GM23338 (cell line): ENCODE results near the gene ZNF385B. TPM values are rescaled to one million over a fixed set of nuclear protein-coding genes. Genes with fewer than 3 reads are reported as not detected.

Source experiments
- ATAC-seq: fragments of 200-7000 bp; cut with Tn5 transposase; 3 replicates; pipeline ENCODE4 v1.9.1; 2020
- DNase-seq: peaks from one replicate; pipeline ENCODE4 v3.0.0-alpha.2; 2015; ENCODE audit warnings: low spot score
- H2AFZ ChIP-seq: fragments of 200-600 bp; sonication (generic); 2 replicates; pipeline ENCODE4 v1.8.0; 2016; ENCODE audit warnings: antibody characterized with exemption, mild to moderate bottlenecking, moderate library complexity
- H3F3A ChIP-seq: fragments of 200-600 bp; sonication (generic); replicated peaks from 2 replicates; pipeline ENCODE4 v1.8.0; 2017; ENCODE audit warnings: antibody characterized with exemption, mixed run types, low read depth
- H3K27ac ChIP-seq: fragments of 200-600 bp; sonication (generic); 2 replicates; pipeline ENCODE4 v1.6.1; 2016; ENCODE audit warnings: low read depth
- H3K27me3 ChIP-seq: fragments of 200-600 bp; sonication (generic); 2 replicates; pipeline ENCODE4 v1.8.0; 2016; ENCODE audit warnings: mild to moderate bottlenecking, mixed run types, moderate library complexity; ENCODE audit not compliant: insufficient read depth
- H3K36me3 ChIP-seq: fragments of 200-600 bp; sonication (generic); 2 replicates; pipeline ENCODE4 v1.8.0; 2016; ENCODE audit warnings: mild to moderate bottlenecking; ENCODE audit not compliant: insufficient read depth
- H3K4me1 ChIP-seq: fragments of 200-600 bp; sonication (generic); 2 replicates; pipeline ENCODE4 v1.8.0; 2016; ENCODE audit warnings: mild to moderate bottlenecking, moderate library complexity; ENCODE audit not compliant: insufficient read depth
- H3K4me2 ChIP-seq: fragments of 200-600 bp; sonication (generic); 2 replicates; pipeline ENCODE4 v1.7.1; 2017; ENCODE audit warnings: mixed run types
- H3K4me3 ChIP-seq: fragments of 200-600 bp; sonication (generic); 2 replicates; pipeline ENCODE4 v1.6.1; 2016; ENCODE audit warnings: mixed run types
- H3K79me2 ChIP-seq: fragments of 200-600 bp; sonication (generic); replicated peaks from 2 replicates; pipeline ENCODE4 v1.8.0; 2017; ENCODE audit warnings: mild to moderate bottlenecking; ENCODE audit not compliant: insufficient read depth
- H3K9me2 ChIP-seq: fragments of 200-600 bp; sonication (generic); 2 replicates; pipeline ENCODE4 v1.8.0; 2017; ENCODE audit not compliant: insufficient read depth
- H4K20me1 ChIP-seq: fragments of 200-600 bp; sonication (generic); replicated peaks from 2 replicates; pipeline ENCODE4 v1.8.0; 2017; ENCODE audit warnings: mild to moderate bottlenecking; ENCODE audit not compliant: insufficient read depth
- H3K27ac Mint-ChIP-seq: 2 replicates; pipeline ENCODE4 v1.8.0; 2020; ENCODE audit warnings: inconsistent platforms, mild to moderate bottlenecking, moderate library complexity, mixed read lengths
- H3K27me3 Mint-ChIP-seq: 3 replicates; pipeline ENCODE4 v1.8.0; 2022; ENCODE audit warnings: low read depth, mild to moderate bottlenecking, moderate library complexity, mixed read lengths, inconsistent platforms; ENCODE audit not compliant: insufficient read depth, poor library complexity
- H3K36me3 Mint-ChIP-seq: 3 replicates; pipeline ENCODE4 v1.8.0; 2021; ENCODE audit warnings: low read depth, mild to moderate bottlenecking, inconsistent platforms, moderate library complexity, mixed read lengths
- H3K4me1 Mint-ChIP-seq: 3 replicates; pipeline ENCODE4 v1.8.0; 2020; ENCODE audit warnings: mild to moderate bottlenecking, inconsistent platforms, mixed read lengths
- H3K4me3 Mint-ChIP-seq: 3 replicates; pipeline ENCODE4 v1.8.0; 2021; ENCODE audit warnings: moderate library complexity, mild to moderate bottlenecking, inconsistent platforms, mixed read lengths
- H3K9me3 Mint-ChIP-seq: 3 replicates; pipeline ENCODE4 v1.8.0; 2020; ENCODE audit warnings: moderate library complexity, mild to moderate bottlenecking, inconsistent platforms, mixed read lengths
- CREB1 ChIP-seq: fragments of 250-450 bp; sonication (Bioruptor Pico); IDR thresholded peaks from 2 replicates; pipeline ENCODE4 v1.5.0; 2020; ENCODE audit warnings: low read depth, mild to moderate bottlenecking, moderate library complexity
- EZH2 ChIP-seq: fragments of 200-600 bp; sonication (generic); IDR thresholded peaks from one replicate; pipeline ENCODE4 v1.8.0; 2017; ENCODE audit warnings: antibody characterized with exemption, mild to moderate bottlenecking, low read depth; ENCODE audit not compliant: unreplicated experiment
- EZH2phosphoT487 ChIP-seq: fragments of 200-600 bp; sonication (generic); IDR thresholded peaks from one replicate; pipeline ENCODE4 v1.8.1; 2018; ENCODE audit warnings: antibody characterized with exemption; ENCODE audit not compliant: unreplicated experiment
- JUNB ChIP-seq: IDR thresholded peaks from one replicate; pipeline ENCODE4 v1.6.1; 2016; ENCODE audit warnings: antibody characterized with exemption; ENCODE audit not compliant: unreplicated experiment
- NANOG ChIP-seq: IDR thresholded peaks from 2 replicates; pipeline ENCODE4 v1.6.1; 2016; ENCODE audit warnings: antibody characterized with exemption, borderline replicate concordance
- POLR2AphosphoS5 ChIP-seq: IDR thresholded peaks from 2 replicates; pipeline ENCODE4 v1.6.1; 2016; ENCODE audit warnings: antibody characterized with exemption, low read depth
- STAT1 ChIP-seq: IDR thresholded peaks from one replicate; pipeline ENCODE4 v1.6.1; 2016; ENCODE audit warnings: antibody characterized with exemption; ENCODE audit not compliant: unreplicated experiment
- ZNF114 ChIP-seq: fragments of 250-450 bp; sonication (Bioruptor Pico); IDR thresholded peaks from 2 replicates; pipeline ENCODE4 v1.5.0; 2020; ENCODE audit warnings: mild to moderate bottlenecking, moderate library complexity
- ZNF331 ChIP-seq: fragments of 250-450 bp; sonication (Bioruptor Pico); IDR thresholded peaks from 2 replicates; pipeline ENCODE4 v1.5.0; 2020; ENCODE audit warnings: low read depth, mild to moderate bottlenecking, moderate library complexity
- polyA plus RNA-seq: library from polyadenylated mRNA; unstranded; fragments of >200 nt; fragmentation: Nextera tagmentation; extraction: Ambion mirVana; gene quantifications from 2 replicates; pipeline ENCODE4 v1.2.1, GENCODE V29; 2016
- total RNA-seq: library from RNA; depleted of rRNA; stranded (reverse); fragments of >200 nt; shearing (Covaris generic); gene quantifications from 2 replicates; pipeline ENCODE4 v1.2.3, GENCODE V29; 2014
- TF ChIP-seq, protein P1 (sequence below), 2 experiments: fragments of 200-600 bp in 1 of 2; sonication (generic) in 1 of 2; conservative IDR thresholded peaks; 2 replicates each; pipeline versions ENCODE4 v1.5.1 to v1.6.1; 2016 to 2017; ENCODE audit warnings: antibody characterized with exemption in 2 of 2, low read depth in 2 of 2, mild to moderate bottlenecking in 2 of 2, moderate library complexity in 1 of 2
- TF ChIP-seq, protein P2 (sequence below): fragments of 250-450 bp; sonication (Bioruptor Pico); IDR thresholded peaks from 2 replicates; pipeline ENCODE4 v1.5.0; 2020; ENCODE audit warnings: mild to moderate bottlenecking, moderate library complexity
- TF ChIP-seq, protein P3 (sequence below): IDR thresholded peaks from 2 replicates; pipeline ENCODE4 v1.6.1; 2016; ENCODE audit warnings: antibody characterized with exemption

The ZNF385B gene
- total and polyA plus RNA-seq, 2 experiments from 2014 or later: 1.5 to 4.6 TPM

DNA sequence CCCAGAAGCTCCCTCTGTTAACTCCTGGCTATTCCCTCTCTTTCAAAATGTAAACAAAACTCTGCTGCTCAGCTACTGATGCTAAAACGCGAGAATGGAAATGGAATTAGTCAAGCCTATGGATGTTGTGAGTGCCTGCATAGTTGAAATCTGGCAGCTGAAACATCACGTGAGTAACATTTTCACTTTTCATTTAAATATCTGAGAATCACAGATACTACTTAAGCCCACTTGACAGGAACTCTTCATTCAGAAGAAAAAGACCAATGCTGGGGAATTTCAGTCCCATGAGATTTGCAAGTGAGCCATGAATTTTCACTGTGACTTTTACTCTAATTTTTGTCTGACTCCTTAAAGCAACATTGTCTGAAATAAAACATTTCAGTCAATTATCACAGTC, 381.5 kb downstream of the ZNF385B start (continued):
- TF ChIP-seq, protein P1, sequence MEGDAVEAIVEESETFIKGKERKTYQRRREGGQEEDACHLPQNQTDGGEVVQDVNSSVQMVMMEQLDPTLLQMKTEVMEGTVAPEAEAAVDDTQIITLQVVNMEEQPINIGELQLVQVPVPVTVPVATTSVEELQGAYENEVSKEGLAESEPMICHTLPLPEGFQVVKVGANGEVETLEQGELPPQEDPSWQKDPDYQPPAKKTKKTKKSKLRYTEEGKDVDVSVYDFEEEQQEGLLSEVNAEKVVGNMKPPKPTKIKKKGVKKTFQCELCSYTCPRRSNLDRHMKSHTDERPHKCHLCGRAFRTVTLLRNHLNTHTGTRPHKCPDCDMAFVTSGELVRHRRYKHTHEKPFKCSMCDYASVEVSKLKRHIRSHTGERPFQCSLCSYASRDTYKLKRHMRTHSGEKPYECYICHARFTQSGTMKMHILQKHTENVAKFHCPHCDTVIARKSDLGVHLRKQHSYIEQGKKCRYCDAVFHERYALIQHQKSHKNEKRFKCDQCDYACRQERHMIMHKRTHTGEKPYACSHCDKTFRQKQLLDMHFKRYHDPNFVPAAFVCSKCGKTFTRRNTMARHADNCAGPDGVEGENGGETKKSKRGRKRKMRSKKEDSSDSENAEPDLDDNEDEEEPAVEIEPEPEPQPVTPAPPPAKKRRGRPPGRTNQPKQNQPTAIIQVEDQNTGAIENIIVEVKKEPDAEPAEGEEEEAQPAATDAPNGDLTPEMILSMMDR (conservative IDR thresholded peaks at IDR 0.05; ENCODE audit: low read depth in 2 of 2): no peak

DNA sequence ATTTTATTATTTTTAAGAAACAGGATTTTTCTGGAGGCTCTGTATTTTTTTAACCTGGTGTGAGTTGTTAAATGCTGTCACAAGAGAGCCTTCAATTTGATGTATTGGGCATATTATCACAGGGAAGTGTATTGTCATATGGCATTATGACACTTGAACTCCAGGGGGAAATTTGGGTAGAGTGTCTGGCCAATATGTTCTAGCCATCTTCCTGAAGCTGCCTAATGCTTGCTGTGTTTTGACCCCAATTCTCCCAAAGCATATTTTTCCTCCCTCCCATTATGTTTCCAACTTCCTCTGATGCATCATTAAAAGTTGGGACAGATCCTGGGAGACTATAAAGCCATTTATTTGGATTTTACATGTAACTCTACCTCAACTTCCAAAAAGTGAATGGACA, 382.6 kb downstream of the ZNF385B start:
- Mint-ChIP-seq H3K27ac (no peak overlapping the region), H3K36me3 (no peaks in the 10 kb centered on the region), H3K9me3 (no peaks in the 10 kb centered on the region), H3K4me3 (no peak overlapping the region), H3K4me1 (0 out of 3 replicates have a peak, but pooled peaks cover 2% of the 10 kb centered on the region), H3K27me3 (no peaks in the 10 kb centered on the region)
- no peak overlapping the region for H3K4me3 ChIP-seq
- TF ChIP-seq JUNB (no peak), EZH2 (no peak), EZH2phosphoT487 (no peak), NANOG (no peak), ZNF114 (CRISPR knock-in tag) (no peak), POLR2AphosphoS5 (no peak), ZNF331 (CRISPR knock-in tag) (no peak), CREB1 (no peak), STAT1 (no peak)
- TF ChIP-seq, protein P2, sequence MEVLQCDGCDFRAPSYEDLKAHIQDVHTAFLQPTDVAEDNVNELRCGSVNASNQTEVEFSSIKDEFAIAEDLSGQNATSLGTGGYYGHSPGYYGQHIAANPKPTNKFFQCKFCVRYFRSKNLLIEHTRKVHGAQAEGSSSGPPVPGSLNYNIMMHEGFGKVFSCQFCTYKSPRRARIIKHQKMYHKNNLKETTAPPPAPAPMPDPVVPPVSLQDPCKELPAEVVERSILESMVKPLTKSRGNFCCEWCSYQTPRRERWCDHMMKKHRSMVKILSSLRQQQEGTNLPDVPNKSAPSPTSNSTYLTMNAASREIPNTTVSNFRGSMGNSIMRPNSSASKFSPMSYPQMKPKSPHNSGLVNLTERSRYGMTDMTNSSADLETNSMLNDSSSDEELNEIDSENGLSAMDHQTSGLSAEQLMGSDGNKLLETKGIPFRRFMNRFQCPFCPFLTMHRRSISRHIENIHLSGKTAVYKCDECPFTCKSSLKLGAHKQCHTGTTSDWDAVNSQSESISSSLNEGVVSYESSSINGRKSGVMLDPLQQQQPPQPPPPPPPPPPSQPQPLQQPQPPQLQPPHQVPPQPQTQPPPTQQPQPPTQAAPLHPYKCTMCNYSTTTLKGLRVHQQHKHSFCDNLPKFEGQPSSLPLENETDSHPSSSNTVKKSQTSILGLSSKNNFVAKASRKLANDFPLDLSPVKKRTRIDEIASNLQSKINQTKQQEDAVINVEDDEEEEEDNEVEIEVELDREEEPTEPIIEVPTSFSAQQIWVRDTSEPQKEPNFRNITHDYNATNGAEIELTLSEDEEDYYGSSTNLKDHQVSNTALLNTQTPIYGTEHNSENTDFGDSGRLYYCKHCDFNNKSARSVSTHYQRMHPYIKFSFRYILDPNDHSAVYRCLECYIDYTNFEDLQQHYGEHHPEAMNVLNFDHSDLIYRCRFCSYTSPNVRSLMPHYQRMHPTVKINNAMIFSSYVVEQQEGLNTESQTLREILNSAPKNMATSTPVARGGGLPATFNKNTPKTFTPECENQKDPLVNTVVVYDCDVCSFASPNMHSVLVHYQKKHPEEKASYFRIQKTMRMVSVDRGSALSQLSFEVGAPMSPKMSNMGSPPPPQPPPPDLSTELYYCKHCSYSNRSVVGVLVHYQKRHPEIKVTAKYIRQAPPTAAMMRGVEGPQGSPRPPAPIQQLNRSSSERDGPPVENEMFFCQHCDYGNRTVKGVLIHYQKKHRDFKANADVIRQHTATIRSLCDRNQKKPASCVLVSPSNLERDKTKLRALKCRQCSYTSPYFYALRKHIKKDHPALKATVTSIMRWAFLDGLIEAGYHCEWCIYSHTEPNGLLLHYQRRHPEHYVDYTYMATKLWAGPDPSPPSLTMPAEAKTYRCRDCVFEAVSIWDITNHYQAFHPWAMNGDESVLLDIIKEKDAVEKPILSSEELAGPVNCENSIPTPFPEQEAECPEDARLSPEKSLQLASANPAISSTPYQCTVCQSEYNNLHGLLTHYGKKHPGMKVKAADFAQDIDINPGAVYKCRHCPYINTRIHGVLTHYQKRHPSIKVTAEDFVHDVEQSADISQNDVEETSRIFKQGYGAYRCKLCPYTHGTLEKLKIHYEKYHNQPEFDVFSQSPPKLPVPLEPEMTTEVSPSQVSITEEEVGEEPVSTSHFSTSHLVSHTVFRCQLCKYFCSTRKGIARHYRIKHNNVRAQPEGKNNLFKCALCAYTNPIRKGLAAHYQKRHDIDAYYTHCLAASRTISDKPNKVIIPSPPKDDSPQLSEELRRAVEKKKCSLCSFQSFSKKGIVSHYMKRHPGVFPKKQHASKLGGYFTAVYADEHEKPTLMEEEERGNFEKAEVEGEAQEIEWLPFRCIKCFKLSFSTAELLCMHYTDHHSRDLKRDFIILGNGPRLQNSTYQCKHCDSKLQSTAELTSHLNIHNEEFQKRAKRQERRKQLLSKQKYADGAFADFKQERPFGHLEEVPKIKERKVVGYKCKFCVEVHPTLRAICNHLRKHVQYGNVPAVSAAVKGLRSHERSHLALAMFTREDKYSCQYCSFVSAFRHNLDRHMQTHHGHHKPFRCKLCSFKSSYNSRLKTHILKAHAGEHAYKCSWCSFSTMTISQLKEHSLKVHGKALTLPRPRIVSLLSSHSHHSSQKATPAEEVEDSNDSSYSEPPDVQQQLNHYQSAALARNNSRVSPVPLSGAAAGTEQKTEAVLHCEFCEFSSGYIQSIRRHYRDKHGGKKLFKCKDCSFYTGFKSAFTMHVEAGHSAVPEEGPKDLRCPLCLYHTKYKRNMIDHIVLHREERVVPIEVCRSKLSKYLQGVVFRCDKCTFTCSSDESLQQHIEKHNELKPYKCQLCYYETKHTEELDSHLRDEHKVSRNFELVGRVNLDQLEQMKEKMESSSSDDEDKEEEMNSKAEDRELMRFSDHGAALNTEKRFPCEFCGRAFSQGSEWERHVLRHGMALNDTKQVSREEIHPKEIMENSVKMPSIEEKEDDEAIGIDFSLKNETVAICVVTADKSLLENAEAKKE (CRISPR knock-in tag): no peak
- TF ChIP-seq, protein P3, sequence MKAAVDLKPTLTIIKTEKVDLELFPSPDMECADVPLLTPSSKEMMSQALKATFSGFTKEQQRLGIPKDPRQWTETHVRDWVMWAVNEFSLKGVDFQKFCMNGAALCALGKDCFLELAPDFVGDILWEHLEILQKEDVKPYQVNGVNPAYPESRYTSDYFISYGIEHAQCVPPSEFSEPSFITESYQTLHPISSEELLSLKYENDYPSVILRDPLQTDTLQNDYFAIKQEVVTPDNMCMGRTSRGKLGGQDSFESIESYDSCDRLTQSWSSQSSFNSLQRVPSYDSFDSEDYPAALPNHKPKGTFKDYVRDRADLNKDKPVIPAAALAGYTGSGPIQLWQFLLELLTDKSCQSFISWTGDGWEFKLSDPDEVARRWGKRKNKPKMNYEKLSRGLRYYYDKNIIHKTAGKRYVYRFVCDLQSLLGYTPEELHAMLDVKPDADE: no peak
- TF ChIP-seq, protein P1 (conservative IDR thresholded peaks at IDR 0.05; ENCODE audit: low read depth in 2 of 2): no peak
- DNase-seq: no peak
- no peaks in the 10 kb centered on the region for H3K27me3 ChIP-seq
- H3K4me1 ChIP-seq: no peaks in the 10 kb centered on the region
- no peaks in the 10 kb centered on the region for H3K79me2 ChIP-seq
- ATAC-seq: no peak
- H4K20me1 ChIP-seq: no peaks in the 10 kb centered on the region
- H3K36me3 ChIP-seq: no peaks in the 10 kb centered on the region
- H3K9me2 ChIP-seq: no peaks in the 10 kb centered on the region
- no peak overlapping the region for H3K27ac ChIP-seq
- H3K4me2 ChIP-seq: no peak overlapping the region
- no peaks in the 10 kb centered on the region for H3F3A ChIP-seq
- no peak overlapping the region for H2AFZ ChIP-seq
